WERI-Rb-1 (cell line): ENCODE measurements around the gene CMTM2.

Experiments used
- DNase-seq: peaks from one replicate; pipeline ENCODE4 v3.0.0-alpha.2; 2020
- H3K27ac ChIP-seq: fragments of 250-450 bp; sonication (Bioruptor Pico); 2 replicates; pipeline ENCODE4 v1.5.1; 2020; ENCODE audit warnings: mild to moderate bottlenecking, moderate library complexity
- H3K27me3 ChIP-seq: fragments of 250-450 bp; sonication (Bioruptor Pico); 2 replicates; pipeline ENCODE4 v1.5.1; 2021; ENCODE audit warnings: mild to moderate bottlenecking, low read depth, moderate library complexity; ENCODE audit not compliant: insufficient read depth, severe bottlenecking
- H3K36me3 ChIP-seq: fragments of 250-450 bp; sonication (Bioruptor Pico); 2 replicates; pipeline ENCODE4 v1.5.1; 2020; ENCODE audit warnings: mild to moderate bottlenecking, moderate library complexity
- H3K4me3 ChIP-seq: 2 replicates; pipeline ENCODE4 v1.5.1; 2011; ENCODE audit warnings: low read depth, mild to moderate bottlenecking, control low read depth, low read length
- H3K9me3 ChIP-seq: fragments of 250-450 bp; sonication (Bioruptor Pico); 2 replicates; pipeline ENCODE4 v1.5.1; 2021; ENCODE audit warnings: mild to moderate bottlenecking, moderate library complexity; ENCODE audit not compliant: severe bottlenecking
- TF ChIP-seq, protein P1 (sequence below): IDR thresholded peaks from 2 replicates; pipeline ENCODE4 v1.5.1; 2011; ENCODE audit warnings: low read depth, mild to moderate bottlenecking, control low read depth, inconsistent platforms, low read length

CMTM2 gene, protein sequence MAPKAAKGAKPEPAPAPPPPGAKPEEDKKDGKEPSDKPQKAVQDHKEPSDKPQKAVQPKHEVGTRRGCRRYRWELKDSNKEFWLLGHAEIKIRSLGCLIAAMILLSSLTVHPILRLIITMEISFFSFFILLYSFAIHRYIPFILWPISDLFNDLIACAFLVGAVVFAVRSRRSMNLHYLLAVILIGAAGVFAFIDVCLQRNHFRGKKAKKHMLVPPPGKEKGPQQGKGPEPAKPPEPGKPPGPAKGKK

DNA sequence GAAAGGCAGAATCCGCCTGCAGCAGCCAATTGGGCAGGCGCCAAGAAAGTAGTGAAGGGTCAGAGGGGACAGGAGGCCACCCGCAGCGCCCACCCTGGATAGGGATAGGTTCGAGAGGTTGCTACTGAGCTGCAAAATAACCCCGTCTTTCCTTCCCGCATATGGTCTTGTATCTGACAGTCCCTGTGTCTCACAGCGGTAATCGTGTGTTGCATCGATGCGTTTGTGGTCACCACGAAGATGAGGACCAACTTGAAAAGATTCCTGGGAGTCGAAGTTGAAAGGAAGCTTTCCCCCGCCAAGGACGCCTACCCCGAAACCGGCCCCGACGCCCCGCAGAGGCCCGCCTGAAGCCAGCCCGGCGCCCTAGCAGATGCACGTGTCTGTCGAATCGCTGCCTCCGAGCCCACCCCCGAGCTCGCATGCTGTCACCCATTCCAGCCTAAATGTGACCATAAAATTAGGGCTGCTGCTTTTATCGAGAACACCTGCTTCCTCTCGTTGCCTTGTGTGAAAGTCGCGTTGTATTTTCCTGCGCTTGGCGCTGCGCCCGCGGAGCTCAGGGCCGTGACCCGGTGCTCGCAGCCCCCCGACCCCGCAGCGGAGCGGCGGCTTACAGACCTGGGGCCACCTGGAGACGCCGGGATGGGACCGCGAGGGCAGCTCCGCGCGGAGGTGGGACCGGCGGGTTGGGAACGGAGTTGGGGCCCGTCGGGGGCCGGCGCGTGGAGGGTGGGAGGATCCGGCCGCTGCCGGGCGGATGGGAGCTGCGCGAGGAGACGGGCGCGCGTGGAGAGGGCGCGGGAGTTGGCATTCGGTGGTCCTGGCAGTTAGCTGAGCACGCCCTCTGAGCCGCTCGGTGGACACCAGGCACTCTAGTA is at the start of gene CMTM2:
TSS of gene CMTM2 (plus strand) at position 813 of the 881 bp plus-strand sequence. CDS start 145 bp downstream, outside the sequence.
- no peaks in the 10 kb centered on the region for H3K36me3 ChIP-seq
- no peaks in the 10 kb centered on the region for H3K9me3 ChIP-seq
- no peak within 1 kb of the TSS for H3K27ac ChIP-seq
- no peaks in the 10 kb centered on the region for H3K27me3 ChIP-seq
- H3K4me3 ChIP-seq = no peak within 1 kb of the TSS
- DNase-seq = no peak
- TF ChIP-seq, protein P1, sequence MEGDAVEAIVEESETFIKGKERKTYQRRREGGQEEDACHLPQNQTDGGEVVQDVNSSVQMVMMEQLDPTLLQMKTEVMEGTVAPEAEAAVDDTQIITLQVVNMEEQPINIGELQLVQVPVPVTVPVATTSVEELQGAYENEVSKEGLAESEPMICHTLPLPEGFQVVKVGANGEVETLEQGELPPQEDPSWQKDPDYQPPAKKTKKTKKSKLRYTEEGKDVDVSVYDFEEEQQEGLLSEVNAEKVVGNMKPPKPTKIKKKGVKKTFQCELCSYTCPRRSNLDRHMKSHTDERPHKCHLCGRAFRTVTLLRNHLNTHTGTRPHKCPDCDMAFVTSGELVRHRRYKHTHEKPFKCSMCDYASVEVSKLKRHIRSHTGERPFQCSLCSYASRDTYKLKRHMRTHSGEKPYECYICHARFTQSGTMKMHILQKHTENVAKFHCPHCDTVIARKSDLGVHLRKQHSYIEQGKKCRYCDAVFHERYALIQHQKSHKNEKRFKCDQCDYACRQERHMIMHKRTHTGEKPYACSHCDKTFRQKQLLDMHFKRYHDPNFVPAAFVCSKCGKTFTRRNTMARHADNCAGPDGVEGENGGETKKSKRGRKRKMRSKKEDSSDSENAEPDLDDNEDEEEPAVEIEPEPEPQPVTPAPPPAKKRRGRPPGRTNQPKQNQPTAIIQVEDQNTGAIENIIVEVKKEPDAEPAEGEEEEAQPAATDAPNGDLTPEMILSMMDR = no peak

DNA sequence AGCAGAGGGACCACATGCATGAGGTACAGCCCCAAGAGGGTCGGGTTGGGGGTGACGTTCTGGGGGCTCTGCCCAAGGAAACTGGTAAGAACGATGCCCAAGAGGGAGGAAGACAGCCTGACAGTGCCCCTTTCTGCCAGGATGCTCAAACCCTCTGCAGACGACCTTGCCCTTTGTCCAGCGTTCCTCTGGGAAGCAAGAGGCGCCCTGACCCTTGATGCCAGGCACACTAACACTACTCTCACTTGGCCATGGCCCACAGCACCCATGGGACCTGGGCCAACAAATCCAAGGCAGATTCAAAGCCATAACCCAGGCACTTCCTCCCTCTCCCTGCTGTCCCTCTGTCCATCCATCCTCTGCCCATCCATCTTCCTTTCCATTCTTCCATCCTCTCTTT is 49.8 kb upstream of the CMTM2 start:
- no peak overlapping the region for H3K27ac ChIP-seq
- no peak overlapping the region for H3K4me3 ChIP-seq
- H3K9me3 ChIP-seq = no peaks in the 10 kb centered on the region
- H3K36me3 ChIP-seq = peaks cover 2% of the 10 kb centered on the region
- TF ChIP-seq, protein P1 = no peak
- no peaks in the 10 kb centered on the region for H3K27me3 ChIP-seq
- DNase-seq = no peak

DNA sequence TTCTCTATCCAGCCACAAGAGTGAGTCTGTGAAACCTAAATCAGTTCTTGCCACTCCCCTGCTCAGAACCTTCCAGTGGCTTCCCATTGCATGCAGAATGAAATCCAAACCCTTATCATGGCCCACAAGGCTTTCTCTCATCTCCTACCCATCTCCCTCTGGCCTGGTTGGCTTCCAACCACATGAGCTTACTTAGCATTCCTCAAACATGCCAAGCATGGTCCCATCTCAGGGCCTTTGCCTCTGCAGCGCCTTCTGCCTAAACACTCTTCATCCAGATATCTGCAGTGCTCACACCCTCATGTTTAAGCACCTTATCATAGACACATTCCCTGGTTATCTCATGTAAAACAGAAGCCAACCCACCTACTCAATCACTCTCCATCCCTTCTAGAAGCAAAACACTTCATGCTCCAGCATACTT is 44.9 kb upstream of the CMTM2 start:
- TF ChIP-seq, protein P1 = no peak
- Histone ChIP-seq H3K9me3 (no peaks in the 10 kb centered on the region), H3K27ac (no peak overlapping the region), H3K4me3 (no peak overlapping the region), H3K36me3 (peaks cover 2% of the 10 kb centered on the region; the same call in 1 of the 2 replicates), H3K27me3 (no peaks in the 10 kb centered on the region)
- no peak for DNase-seq

DNA sequence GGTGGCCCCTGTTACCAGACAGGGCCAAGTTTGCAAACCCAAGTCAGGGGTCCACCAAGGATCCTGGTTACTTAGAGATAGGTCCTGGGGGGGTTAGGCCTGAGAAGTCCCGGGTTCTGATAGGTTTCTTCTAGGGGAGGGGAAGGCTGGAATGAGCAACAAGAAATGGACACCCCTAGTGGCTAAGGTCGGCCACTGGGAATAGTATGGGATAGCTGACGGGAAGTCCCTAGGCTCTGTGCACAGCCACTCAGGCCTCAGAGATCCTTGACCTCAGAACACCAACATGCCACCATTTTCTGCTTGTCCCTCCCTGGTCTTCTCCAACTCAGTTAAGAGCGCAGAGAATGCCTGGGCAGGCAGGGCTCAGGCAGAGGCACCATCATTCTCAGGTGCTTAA is 42.7 kb upstream of the CMTM2 start:
- TF ChIP-seq, protein P1 = no peak
- Histone ChIP-seq H3K4me3 (no peak overlapping the region), H3K27me3 (no peaks in the 10 kb centered on the region), H3K9me3 (no peaks in the 10 kb centered on the region), H3K27ac (no peak overlapping the region), H3K36me3 (no peaks in the 10 kb centered on the region; the same call in 1 of the 2 replicates)
- DNase-seq = no peak

DNA sequence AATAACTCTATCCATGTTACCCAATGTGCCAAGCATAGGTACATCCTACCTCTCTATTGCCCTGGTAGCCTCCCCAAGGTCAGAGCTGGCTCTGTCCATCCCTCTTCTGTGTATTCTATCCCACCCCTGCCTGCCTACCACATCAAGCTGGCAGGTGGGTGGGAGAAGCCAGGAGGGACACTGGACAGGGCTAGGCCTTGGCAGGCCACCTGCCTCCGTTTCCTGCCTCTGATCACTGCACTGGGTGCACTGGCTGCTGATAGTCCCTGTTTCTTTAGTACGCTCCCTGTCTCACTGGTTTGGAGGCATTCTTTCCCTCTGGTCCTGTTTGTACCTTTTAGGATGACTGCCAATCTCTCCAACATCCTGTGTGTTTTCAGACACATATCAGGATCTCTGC is 42.0 kb upstream of the CMTM2 start:
- Histone ChIP-seq H3K9me3 (no peaks in the 10 kb centered on the region), H3K27ac (no peak overlapping the region), H3K36me3 (no peaks in the 10 kb centered on the region), H3K27me3 (no peaks in the 10 kb centered on the region), H3K4me3 (no peak overlapping the region)
- no peak for DNase-seq
- TF ChIP-seq, protein P1 = no peak
